Activated naive CD8-positive, alpha-beta T cell treated with anti-CD3 and anti-CD28 coated beads, Interleukin-2, amount 10 ng/mL, durations not matched to agents 7 days and 5 days (primary cell): ENCODE measurements around the gene SMARCD3. TPM values are rescaled to one million over a fixed set of nuclear protein-coding genes. Genes with fewer than 3 reads are reported as not detected.
A peak's percentile ranks its signal among the peaks of the same experiment; 100 is the strongest.

Experiments
- ATAC-seq: fragments of 150-1000 bp; cut with Tn5 transposase; one replicate; pipeline ENCODE4 v1.10.0; 2021; ENCODE audit warnings: low read depth, moderate library complexity
- POLR2A ChIA-PET: fragments of 350-600 bp; sonication (Branson Sonifier 250); formaldehyde crosslinking; loops from one replicate; lab custom pipeline; 2021; ENCODE audit warnings: antibody characterized with exemption; lab: Charles Lee
- DNase-seq: peaks from one replicate; pipeline ENCODE4 v3.0.0; 2021
- H3K27ac Mint-ChIP-seq: one replicate; pipeline ENCODE4 v1.8.0; 2022; ENCODE audit warnings: mild to moderate bottlenecking, mixed read lengths
- H3K27me3 Mint-ChIP-seq: one replicate; pipeline ENCODE4 v1.8.0; 2022; ENCODE audit warnings: mild to moderate bottlenecking, moderate library complexity, mixed read lengths
- H3K36me3 Mint-ChIP-seq: one replicate; pipeline ENCODE4 v1.8.0; 2021; ENCODE audit warnings: mild to moderate bottlenecking, mixed read lengths
- H3K4me1 Mint-ChIP-seq: one replicate; pipeline ENCODE4 v1.8.0; 2021; ENCODE audit warnings: mixed read lengths
- H3K4me3 Mint-ChIP-seq: one replicate; pipeline ENCODE4 v1.8.0; 2022; ENCODE audit warnings: mild to moderate bottlenecking, moderate library complexity, mixed read lengths
- H3K9me3 Mint-ChIP-seq: one replicate; pipeline ENCODE4 v1.8.0; 2021; ENCODE audit warnings: mixed read lengths
- total RNA-seq, 2 experiments: library from RNA; stranded (reverse); gene quantifications; one replicate each; pipeline ENCODE4 v1.2.3, GENCODE V29; 2021

The SMARCD3 gene
- total RNA-seq, 2 experiments from 2014 or later, result 7.8 to 12.6 TPM

DNA sequence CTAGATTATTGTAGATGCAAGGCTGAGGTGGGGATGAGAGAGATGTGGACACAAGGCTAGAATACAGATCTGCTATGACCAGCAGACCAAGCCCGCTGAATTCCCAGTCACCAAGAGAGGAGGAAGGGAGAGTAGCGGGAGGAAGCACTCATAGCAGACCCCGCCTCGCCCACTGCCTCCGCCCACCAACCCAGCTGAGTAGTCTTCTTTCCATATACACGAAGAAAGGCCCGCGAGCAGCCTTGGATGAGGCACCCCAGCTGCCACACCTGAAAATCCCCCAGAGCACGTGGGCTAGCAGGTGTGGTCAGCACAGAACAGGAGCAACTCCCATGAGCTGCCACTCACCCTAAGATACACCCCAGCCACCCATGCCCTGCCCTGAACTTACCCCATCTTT, 30.3 kb downstream of the SMARCD3 start:
- Mint-ChIP-seq H3K4me1 (no peaks in the 10 kb centered on the region), H3K27ac (no peak overlapping the region), H3K27me3 (no peaks in the 10 kb centered on the region), H3K9me3 (no peaks in the 10 kb centered on the region), H3K4me3 (no peak overlapping the region), H3K36me3 (peaks cover 13% of the 10 kb centered on the region)
- POLR2A ChIA-PET, result interaction anchor here (1.1 kb wide), 1 partner anchor 9 kb away, joined by 7 read pairs; the partner anchor contains the start of gene ABCF2
- ATAC-seq (no peak), DNase-seq (no peak)

DNA sequence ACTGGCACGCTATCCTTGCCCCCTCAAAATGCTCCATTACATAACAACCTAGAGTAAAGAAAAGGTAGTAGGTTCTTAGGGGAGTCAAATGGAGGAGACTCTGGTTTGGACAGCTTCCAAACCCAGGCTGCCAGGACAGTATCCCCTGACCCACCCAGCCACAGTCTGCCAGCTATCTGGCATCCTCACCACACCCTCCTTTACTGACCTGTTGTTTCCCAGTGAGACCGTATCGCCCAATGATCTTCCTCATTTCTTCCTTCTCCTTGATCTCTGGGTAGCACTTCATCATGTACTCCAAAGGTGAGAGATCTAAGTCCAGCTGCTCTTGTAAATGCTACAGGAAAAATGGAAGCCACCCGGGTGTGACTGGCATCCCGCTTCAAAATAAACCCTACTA, 33.1 kb downstream of the SMARCD3 start:
- Mint-ChIP-seq H3K4me1 (peaks cover 1% of the 10 kb centered on the region), H3K36me3 (peaks cover 16% of the 10 kb centered on the region), H3K4me3 (no peak overlapping the region), H3K27me3 (no peaks in the 10 kb centered on the region), H3K9me3 (no peaks in the 10 kb centered on the region), H3K27ac (no peak overlapping the region)
- POLR2A ChIA-PET, result no interaction called here
- DNase-seq (no peak), ATAC-seq (no peak)

DNA sequence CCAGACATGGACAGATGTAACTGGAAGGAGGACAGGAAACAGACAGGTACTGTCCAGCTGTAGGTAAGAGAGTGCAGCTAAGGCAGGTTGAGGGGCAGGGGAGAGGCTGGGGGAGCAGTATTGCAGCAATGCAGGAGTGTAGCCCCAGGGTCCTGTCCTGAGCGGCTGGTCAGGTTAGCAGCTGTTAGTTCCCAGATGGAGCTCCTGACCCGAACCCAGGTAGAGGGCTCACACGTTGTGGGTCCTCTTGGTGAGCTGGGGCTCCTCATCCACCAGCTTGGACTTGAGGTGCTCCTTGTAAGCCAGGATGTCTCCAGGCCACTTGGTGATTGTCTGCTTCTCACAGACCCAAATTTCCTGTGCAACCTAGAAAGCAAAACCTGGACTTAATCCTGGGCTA, 34.7 kb downstream of the SMARCD3 start:
- POLR2A ChIA-PET, result interaction anchor here (0.9 kb wide), 1 partner anchor 19 kb away, joined by 3 read pairs; the partner anchor contains the start of gene CHPF2

DNA sequence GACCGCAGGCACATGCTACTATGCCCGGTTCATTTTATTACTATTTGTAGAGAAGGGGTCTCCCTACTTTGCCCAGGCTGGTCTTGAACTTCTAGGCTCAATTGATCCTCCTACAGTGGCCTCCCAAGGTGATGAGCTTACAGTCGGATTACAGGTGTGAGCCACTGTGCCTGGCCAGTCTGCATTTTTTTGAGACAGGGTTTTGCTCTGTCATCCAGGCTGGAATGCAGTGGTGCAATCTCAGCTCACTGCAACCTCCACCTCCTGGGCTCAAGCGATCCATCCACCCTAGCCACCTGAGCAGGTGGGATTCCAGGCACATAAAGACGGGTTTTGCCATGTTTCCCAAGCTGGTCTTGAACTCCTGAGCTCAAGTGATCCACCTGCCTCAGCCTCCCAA, 35.9 kb downstream of the SMARCD3 start:
- Mint-ChIP-seq H3K27me3 (no peaks in the 10 kb centered on the region), H3K4me3 (no peak overlapping the region), H3K27ac (no peak overlapping the region), H3K9me3 (no peaks in the 10 kb centered on the region), H3K4me1 (peaks cover 7% of the 10 kb centered on the region), H3K36me3 (peaks cover 13% of the 10 kb centered on the region)
- DNase-seq, result no peak
- POLR2A ChIA-PET, result interaction anchor here (0.8 kb wide), 1 partner anchor 16 kb away, joined by 3 read pairs; no protein-coding TSS in a partner anchor
- no peak for ATAC-seq

More for the DNA sequence above, 34.7 kb downstream of the SMARCD3 start:
- H3K4me3 Mint-ChIP-seq, result no peak overlapping the region
- no peak overlapping the region for H3K27ac Mint-ChIP-seq
- ATAC-seq (no peak), DNase-seq (no peak)
- peaks cover 1% of the 10 kb centered on the region for H3K4me1 Mint-ChIP-seq
- no peaks in the 10 kb centered on the region for H3K9me3 Mint-ChIP-seq
- no peaks in the 10 kb centered on the region for H3K27me3 Mint-ChIP-seq
- peaks cover 14% of the 10 kb centered on the region for H3K36me3 Mint-ChIP-seq

DNA sequence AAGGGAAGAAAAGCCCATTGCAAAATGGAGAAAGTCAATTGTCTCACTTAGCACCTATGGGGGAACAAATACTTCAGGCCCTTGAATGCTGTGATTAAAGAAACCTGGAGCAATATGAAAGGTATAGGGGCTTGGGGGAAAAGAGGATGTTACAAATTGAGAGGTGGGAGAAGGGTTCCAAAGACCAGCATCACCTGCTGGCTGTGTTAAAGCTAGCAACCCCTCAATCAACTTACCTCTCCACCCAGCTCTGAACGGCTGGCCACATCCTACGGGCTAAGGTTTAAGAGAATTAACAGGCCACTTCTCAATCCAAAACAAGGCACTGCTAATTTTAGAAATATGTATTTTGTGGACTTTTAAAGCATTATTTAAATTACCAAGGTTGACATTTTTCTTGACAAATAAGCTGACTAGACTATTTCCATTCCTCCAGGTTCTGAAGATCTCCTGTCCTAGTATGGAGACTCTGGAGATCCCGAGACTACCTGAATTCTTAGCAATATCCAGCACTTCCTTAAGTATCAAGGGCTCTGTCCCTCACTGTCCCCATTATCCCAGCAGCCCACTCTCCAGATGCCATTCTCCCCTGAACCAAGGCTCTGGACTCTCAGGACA, 37.2 kb downstream of the SMARCD3 start:
- H3K9me3 Mint-ChIP-seq, result no peaks in the 10 kb centered on the region
- H3K4me1 Mint-ChIP-seq, result peaks cover 19% of the 10 kb centered on the region

DNA sequence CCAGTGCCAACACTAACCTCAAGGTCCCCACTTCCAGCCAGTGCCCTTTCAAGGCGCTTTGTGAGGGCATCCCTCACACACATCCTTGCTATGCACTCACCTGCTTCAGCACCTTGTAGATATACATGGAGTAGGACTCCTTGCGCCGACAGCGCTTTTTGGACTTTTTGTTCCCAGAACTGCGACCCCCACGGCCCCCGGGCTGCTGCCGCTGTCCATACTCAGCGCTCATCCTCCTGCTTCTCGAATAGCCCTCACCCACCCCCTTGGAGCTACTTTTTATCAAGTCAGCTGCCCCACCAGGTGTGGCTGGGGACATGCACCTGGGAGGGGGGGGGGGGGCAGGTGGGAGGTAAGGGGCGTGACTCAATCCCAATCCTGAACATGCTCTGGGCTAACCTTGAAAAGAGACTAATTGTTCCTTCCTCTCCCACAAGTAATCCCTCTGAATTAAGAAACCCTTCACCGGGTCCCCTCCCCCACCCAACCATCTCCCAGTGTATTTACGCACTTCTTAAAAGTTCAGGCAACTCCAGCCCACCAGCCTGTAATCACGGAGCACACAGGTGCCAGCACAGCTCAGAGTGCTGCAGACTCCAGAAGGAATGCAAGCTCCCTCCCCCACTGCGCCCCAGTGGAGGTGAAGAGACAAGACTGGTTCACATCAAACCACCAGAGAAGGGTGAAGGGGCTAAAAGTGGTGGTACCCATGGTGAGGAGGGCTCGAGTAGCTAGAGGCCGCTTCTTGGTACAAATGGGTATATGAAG, 38.2 kb downstream of the SMARCD3 start, which contains the start of gene H2BK1:
TSS of gene H2BK1 (minus strand) at position 402 of the 768 bp plus-strand sequence. CDS start at position 232, 170 bp downstream.
- peaks cover 13% of the 10 kb centered on the region for H3K36me3 Mint-ChIP-seq
- H3K4me3 Mint-ChIP-seq, result no peak within 1 kb of the TSS
- no peaks in the 10 kb centered on the region for H3K9me3 Mint-ChIP-seq
- ATAC-seq, result no peak
- peaks cover 10% of the 10 kb centered on the region for H3K27me3 Mint-ChIP-seq
- H3K27ac Mint-ChIP-seq, result no peak within 1 kb of the TSS
- POLR2A ChIA-PET, result no interaction called here
- DNase-seq, result no peak
- H3K4me1 Mint-ChIP-seq, result peaks cover 19% of the 10 kb centered on the region

More for the DNA sequence above, 37.2 kb downstream of the SMARCD3 start:
- POLR2A ChIA-PET, result no interaction called here
- peak overlapping the region; percentile 64 for H3K27ac Mint-ChIP-seq
- DNase-seq, result no peak
- H3K27me3 Mint-ChIP-seq, result peaks cover 2% of the 10 kb centered on the region
- H3K36me3 Mint-ChIP-seq, result peaks cover 13% of the 10 kb centered on the region
- no peak for ATAC-seq
- no peak overlapping the region for H3K4me3 Mint-ChIP-seq

DNA sequence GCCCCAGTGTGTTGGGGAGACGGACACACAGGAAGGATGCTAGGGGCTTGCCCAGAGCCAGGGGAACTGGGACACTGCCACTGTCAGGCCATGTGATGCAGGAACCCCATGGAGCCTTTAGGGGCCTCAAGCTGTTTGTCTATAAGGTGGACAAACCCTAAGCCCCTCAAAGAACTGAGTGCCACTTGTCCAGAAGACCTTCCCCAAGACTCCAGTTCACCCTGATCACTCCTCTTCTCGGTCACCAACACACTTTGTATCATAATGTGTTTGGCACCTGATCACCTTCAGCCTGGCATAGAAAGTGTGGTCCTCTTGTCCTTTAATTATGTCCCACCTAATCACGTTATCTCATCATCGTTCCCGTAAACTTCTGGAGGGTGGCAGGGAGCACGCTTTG, 38.9 kb downstream of the SMARCD3 start:
- H3K27ac Mint-ChIP-seq, result no peak overlapping the region
- H3K9me3 Mint-ChIP-seq, result no peaks in the 10 kb centered on the region
- H3K4me1 Mint-ChIP-seq, result peaks cover 19% of the 10 kb centered on the region
- DNase-seq (no peak), ATAC-seq (no peak)
- peaks cover 10% of the 10 kb centered on the region for H3K36me3 Mint-ChIP-seq
- H3K4me3 Mint-ChIP-seq, result no peak overlapping the region
- peaks cover 11% of the 10 kb centered on the region for H3K27me3 Mint-ChIP-seq
- POLR2A ChIA-PET, result interaction anchor here (0.9 to 1.1 kb wide), 2 partner anchors 17 to 24 kb away, joined by 3 to 4 read pairs; partner anchors contain the start of gene ABCF2

DNA sequence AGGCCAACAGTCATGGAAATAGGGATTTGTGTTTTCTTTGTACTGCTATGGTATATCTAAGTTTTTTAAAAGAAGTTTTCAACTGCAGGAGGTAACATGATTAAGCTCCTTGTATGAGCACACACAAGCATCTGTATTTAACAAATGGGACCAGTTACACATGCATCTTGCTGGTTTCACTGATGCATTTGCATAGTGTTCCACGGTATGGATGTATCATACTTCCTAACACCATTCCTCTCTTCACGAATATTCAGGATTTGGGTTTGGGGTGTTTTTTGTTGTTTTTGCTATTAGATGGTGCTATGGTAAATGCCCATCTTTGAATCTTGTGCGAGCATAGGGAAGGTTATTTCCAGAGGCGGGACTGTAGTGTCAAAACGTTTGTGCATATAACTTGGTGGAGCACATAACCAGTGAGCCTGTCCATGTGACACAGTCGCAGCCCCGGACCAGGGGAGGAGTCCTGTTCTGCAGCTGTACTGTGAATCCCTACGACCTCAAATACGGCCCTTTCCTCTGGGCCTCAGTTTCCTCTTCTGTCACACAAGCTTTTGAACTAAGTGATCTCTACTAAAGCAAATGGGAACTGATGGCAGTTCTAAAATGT, 40.1 kb downstream of the SMARCD3 start:
- Mint-ChIP-seq H3K27ac (peak overlapping the region; percentile 52), H3K4me3 (no peak overlapping the region)
- ATAC-seq, result no peak

DNA sequence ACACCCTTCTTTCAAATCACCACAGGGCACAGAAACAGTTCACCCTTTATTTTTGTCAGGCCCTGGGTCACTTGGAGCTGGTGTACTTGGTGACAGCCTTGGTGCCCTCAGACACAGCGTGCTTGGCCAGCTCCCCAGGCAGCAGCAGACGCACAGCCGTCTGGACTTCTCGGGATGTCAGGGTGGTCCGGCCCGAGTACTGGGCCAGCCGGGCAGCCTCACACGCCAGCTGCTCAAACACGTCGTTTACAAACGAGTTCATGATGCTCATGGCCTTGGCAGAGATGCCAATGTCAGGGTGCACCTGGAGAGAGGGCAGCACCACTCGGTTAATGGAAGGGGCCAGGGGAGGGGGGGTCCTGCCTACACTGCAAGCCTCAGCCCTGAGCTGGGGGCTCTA, 40.7 kb downstream of the SMARCD3 start:
- Mint-ChIP-seq H3K27ac (no peak overlapping the region), H3K36me3 (peaks cover 7% of the 10 kb centered on the region), H3K4me3 (no peak overlapping the region), H3K9me3 (no peaks in the 10 kb centered on the region), H3K27me3 (peaks cover 11% of the 10 kb centered on the region), H3K4me1 (peaks cover 19% of the 10 kb centered on the region)
- DNase-seq, result no peak
- POLR2A ChIA-PET, result interaction anchor here (1.6 to 1.8 kb wide), 3 partner anchors 19 to 36 kb away, joined by 5 to 10 read pairs (median 7); partner anchors contain the start of genes ABCF2 and CHPF2
- no peak for ATAC-seq

More for the DNA sequence above, 40.1 kb downstream of the SMARCD3 start:
- peaks cover 19% of the 10 kb centered on the region for H3K4me1 Mint-ChIP-seq
- POLR2A ChIA-PET, result interaction anchor here (0.9 to 1.6 kb wide), 3 partner anchors 19 to 25 kb away, joined by 3 to 5 read pairs (median 4); partner anchors contain the start of gene ABCF2
- H3K27me3 Mint-ChIP-seq, result peaks cover 11% of the 10 kb centered on the region
- H3K36me3 Mint-ChIP-seq, result peaks cover 7% of the 10 kb centered on the region
- no peak for DNase-seq
- no peaks in the 10 kb centered on the region for H3K9me3 Mint-ChIP-seq

DNA sequence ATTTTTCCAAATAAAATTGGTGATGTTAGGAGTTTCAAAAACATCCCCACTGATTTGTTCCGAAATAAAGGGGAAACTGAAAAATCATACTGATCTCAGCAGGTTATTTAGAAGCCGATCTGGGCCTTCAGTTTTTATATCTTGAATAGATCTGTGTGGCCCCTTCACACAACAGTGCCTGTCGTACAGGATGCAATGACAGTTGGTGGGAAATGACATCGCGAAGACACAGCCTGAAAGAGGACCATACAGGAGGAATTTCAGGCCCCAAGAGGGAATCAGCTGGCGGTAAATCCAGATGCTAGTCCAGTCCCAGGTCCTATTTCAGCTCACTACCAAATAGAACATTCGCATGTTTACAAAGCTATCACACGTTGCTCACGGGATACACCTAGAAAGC, 41.2 kb downstream of the SMARCD3 start:
- H3K4me1 Mint-ChIP-seq, result peaks cover 19% of the 10 kb centered on the region
- H3K4me3 Mint-ChIP-seq, result peak overlapping the region; percentile 54
- peaks cover 7% of the 10 kb centered on the region for H3K36me3 Mint-ChIP-seq
- peak overlapping the region; percentile 59 for H3K27ac Mint-ChIP-seq
- peaks cover 11% of the 10 kb centered on the region for H3K27me3 Mint-ChIP-seq
- POLR2A ChIA-PET, result interaction anchor here (1.6 to 1.8 kb wide), 3 partner anchors 20 to 36 kb away, joined by 5 to 10 read pairs (median 7); partner anchors contain the start of genes ABCF2 and CHPF2
- H3K9me3 Mint-ChIP-seq, result no peaks in the 10 kb centered on the region
- DNase-seq (no peak), ATAC-seq (peak; percentile 79)

DNA sequence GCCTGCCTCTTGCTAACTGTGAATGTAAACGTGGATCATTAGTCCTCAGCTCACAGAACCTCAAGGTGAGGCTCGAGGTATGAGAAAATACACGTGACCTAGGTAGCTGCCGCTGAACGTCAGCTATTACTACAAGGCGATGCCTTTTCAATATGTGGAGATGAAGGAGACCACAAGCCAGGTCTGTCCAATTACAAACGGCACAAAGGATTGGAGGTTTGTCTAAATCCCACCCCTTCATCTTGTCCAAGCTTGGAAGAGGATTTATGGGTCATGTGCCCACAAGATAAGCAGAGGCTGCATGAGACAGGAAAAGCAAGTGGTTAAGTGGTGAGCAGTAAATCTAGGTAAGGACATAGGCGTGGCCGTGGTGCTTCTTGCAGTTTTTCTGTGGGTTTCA, 41.6 kb downstream of the SMARCD3 start:
- H3K27ac Mint-ChIP-seq, result peak overlapping the region; percentile 59
- peak overlapping the region; percentile 54 for H3K4me3 Mint-ChIP-seq
- POLR2A ChIA-PET, result interaction anchor here (1.6 to 1.8 kb wide), 3 partner anchors 20 to 37 kb away, joined by 5 to 10 read pairs (median 7); partner anchors contain the start of genes ABCF2 and CHPF2
- H3K36me3 Mint-ChIP-seq, result peaks cover 6% of the 10 kb centered on the region
- no peaks in the 10 kb centered on the region for H3K9me3 Mint-ChIP-seq
- peaks cover 11% of the 10 kb centered on the region for H3K27me3 Mint-ChIP-seq
- H3K4me1 Mint-ChIP-seq, result peaks cover 19% of the 10 kb centered on the region
- no peak for DNase-seq
- ATAC-seq, result peak; percentile 71

DNA sequence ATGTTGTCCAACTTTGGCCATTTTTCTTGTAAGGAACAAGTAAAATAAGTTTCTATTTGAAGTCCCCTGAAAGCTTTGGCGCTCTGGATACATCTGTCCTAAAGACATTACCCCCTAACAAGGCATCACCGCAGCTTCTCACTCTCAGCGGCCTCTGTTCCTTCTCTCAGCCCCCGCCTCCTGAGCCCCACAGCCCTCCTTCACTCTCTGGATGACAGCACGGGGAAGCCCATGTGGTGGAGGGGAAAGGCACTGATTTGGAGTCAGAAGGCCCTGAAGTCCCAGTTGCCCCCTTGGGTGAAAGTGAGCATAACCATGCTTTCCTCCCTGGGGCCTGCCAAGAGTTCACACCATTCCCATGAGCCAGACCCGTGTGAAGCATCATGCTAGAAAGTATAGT, 42.8 kb downstream of the SMARCD3 start:
- no peaks in the 10 kb centered on the region for H3K9me3 Mint-ChIP-seq
- H3K36me3 Mint-ChIP-seq, result peaks cover 1% of the 10 kb centered on the region
- DNase-seq (no peak), ATAC-seq (no peak)
- peaks cover 11% of the 10 kb centered on the region for H3K27me3 Mint-ChIP-seq
- no peak overlapping the region for H3K4me3 Mint-ChIP-seq
- POLR2A ChIA-PET, result no interaction called here
- peaks cover 19% of the 10 kb centered on the region for H3K4me1 Mint-ChIP-seq
- H3K27ac Mint-ChIP-seq, result no peak overlapping the region
